HepG2 (cell line): ENCODE measurements around the gene MYOF. TPM values are rescaled to one million over a fixed set of nuclear protein-coding genes. Genes with fewer than 3 reads are reported as not detected.
A peak's percentile ranks its signal among the peaks of the same experiment; 100 is the strongest.

ENCODE experiments used
- ATAC-seq: fragments of 200-7000 bp; cut with Tn5 transposase; 3 replicates; pipeline ENCODE4 v1.9.1; 2020; ENCODE audit warnings: mild to moderate bottlenecking, moderate library complexity
- BruUV-seq: library from RNA; stranded (reverse); fragments of 400-500 nt; replicated peaks from 2 replicates; lab custom pipeline; 2021; lab: Mats Ljungman, UMichigan
- CTCF ChIA-PET: fragments of 300-600 bp; formaldehyde crosslinking; extraction: SDS; loops from one replicate; lab custom pipeline; 2021; ENCODE audit warnings: low total read pairs, inconsistent platforms, low intra/inter-chr PET ratio; lab: Yijun Ruan, JAX
- POLR2A ChIA-PET: fragments of 350-600 bp; sonication (Branson Sonifier 250); formaldehyde crosslinking; loops from one replicate; lab custom pipeline; 2020; ENCODE audit warnings: antibody characterized with exemption, inconsistent platforms; lab: Yijun Ruan, JAX
- DNase-seq: peaks from one replicate; pipeline ENCODE4 v3.0.0-alpha.2; 2015; ENCODE audit warnings: low spot score
- FAIRE-seq: peaks from 3 replicates; lab custom pipeline; 2011; peaks lifted over from hg19 to GRCh38; lab: Jason Lieb, UNC
- H2AFZ ChIP-seq: one replicate; pipeline ENCODE4 v1.6.1; 2011; ENCODE audit warnings: low read length, inconsistent platforms
- H3K27ac ChIP-seq: fragments of 300-600 bp; 3 replicates; pipeline ENCODE4 v1.8.0; 2011; ENCODE audit warnings: mixed run types, mild to moderate bottlenecking, mixed read lengths, low read length, inconsistent platforms; ENCODE audit not compliant: insufficient read depth; ENCODE audit errors: extremely low read length
- H3K27me3 ChIP-seq, 2 experiments: fragments of 200-600 bp in 1 of 2; 2 replicates in 1 of 2; 3 replicates in 1 of 2; pipeline versions ENCODE4 v1.6.0 to v1.8.0; 2011; ENCODE audit warnings: low read length in 2 of 2, mild to moderate bottlenecking in 2 of 2, moderate library complexity in 2 of 2, inconsistent platforms in 1 of 2; ENCODE audit not compliant: insufficient read depth in 2 of 2, control insufficient read depth in 1 of 2
- H3K36me3 ChIP-seq, 2 experiments: fragments of 200-600 bp in 1 of 2; replicated peaks in 1 of 2; 2 replicates in 1 of 2; 3 replicates in 1 of 2; pipeline versions ENCODE4 v1.5.1 to v1.8.0; 2011; ENCODE audit warnings: low read length in 2 of 2, inconsistent platforms in 1 of 2; ENCODE audit not compliant: insufficient read depth in 2 of 2, control insufficient read depth in 1 of 2
- H3K4me1 ChIP-seq: 2 replicates; pipeline ENCODE4 v1.5.1; 2012; ENCODE audit warnings: low read length, inconsistent platforms; ENCODE audit not compliant: insufficient read depth
- H3K4me2 ChIP-seq: 2 replicates; pipeline ENCODE4 v1.6.0; 2011; ENCODE audit warnings: low read depth, low read length, inconsistent platforms
- H3K4me3 ChIP-seq, 3 experiments: fragments of 200-600 bp in 1 of 3; sonication (generic), shearing (Covaris generic) in 1 of 3; replicated peaks in 1 of 3; 2 replicates each; pipeline ENCODE4 v1.5.1; 2011 to 2016; ENCODE audit warnings: low read length in 3 of 3, inconsistent platforms in 2 of 3, low read depth in 2 of 3, mild to moderate bottlenecking in 2 of 3, control low read depth in 1 of 3, mixed read lengths in 1 of 3; ENCODE audit not compliant: insufficient read depth in 1 of 3
- H3K79me2 ChIP-seq: one replicate; pipeline ENCODE4 v1.6.1; 2011; ENCODE audit warnings: low read length, inconsistent platforms; ENCODE audit not compliant: insufficient read depth
- H3K9ac ChIP-seq: 2 replicates; pipeline ENCODE4 v1.6.0; 2011; ENCODE audit warnings: mild to moderate bottlenecking, low read depth, low read length, inconsistent platforms; ENCODE audit not compliant: insufficient read depth
- H3K9me3 ChIP-seq: 2 replicates; pipeline ENCODE4 v1.5.1; 2012; ENCODE audit warnings: mild to moderate bottlenecking, low read length
- H4K20me1 ChIP-seq: 2 replicates; pipeline ENCODE4 v1.6.0; 2011; ENCODE audit warnings: inconsistent platforms, mild to moderate bottlenecking, low read length, moderate library complexity; ENCODE audit not compliant: insufficient read depth
- CENPT ChIP-seq: sonication (generic); formaldehyde crosslinking; IDR thresholded peaks from 2 replicates; pipeline ENCODE4 v1.8.0; 2022; ENCODE audit warnings: low read depth, mild to moderate bottlenecking, moderate library complexity, missing genetic modification reagents
- GATA4 ChIP-seq: sonication (generic); IDR thresholded peaks from 2 replicates; pipeline ENCODE4 v1.6.1; 2016; ENCODE audit warnings: antibody characterized with exemption, low read depth, borderline replicate concordance
- KLF12 ChIP-seq: sonication (generic); formaldehyde crosslinking; IDR thresholded peaks from 2 replicates; pipeline ENCODE4 v1.4.0; 2020; ENCODE audit warnings: missing genetic modification reagents, borderline replicate concordance
- MAFF ChIP-seq: IDR thresholded peaks from 2 replicates; pipeline ENCODE4 v1.6.1; 2011; ENCODE audit warnings: low read depth, low read length, improper control_type of control experiment
- MAFK ChIP-seq, 2 experiments: IDR thresholded peaks in 1 of 2; conservative IDR thresholded peaks in 1 of 2; 2 replicates each; pipeline ENCODE4 v1.6.1; 2011; ENCODE audit warnings: improper control_type of control experiment in 2 of 2, low read length in 2 of 2
- MATR3 ChIP-seq: sonication (generic); formaldehyde crosslinking; IDR thresholded peaks from 2 replicates; pipeline ENCODE4 v1.4.0; 2020; ENCODE audit warnings: missing genetic modification reagents
- MTF1 ChIP-seq: sonication (generic); formaldehyde crosslinking; IDR thresholded peaks from 2 replicates; pipeline ENCODE4 v1.5.0; 2020; ENCODE audit warnings: missing genetic modification reagents
- NRL ChIP-seq: sonication (generic); formaldehyde crosslinking; IDR thresholded peaks from 2 replicates; pipeline ENCODE4 v1.5.0; 2020; ENCODE audit warnings: missing genetic modification reagents, mild to moderate bottlenecking, moderate library complexity, borderline replicate concordance
- TBP ChIP-seq: sonication (generic); formaldehyde crosslinking; IDR thresholded peaks from 2 replicates; pipeline ENCODE4 v1.5.0; 2020; ENCODE audit warnings: missing genetic modification reagents
- ZFP37 ChIP-seq: sonication (generic); formaldehyde crosslinking; IDR thresholded peaks from 2 replicates; pipeline ENCODE4 v1.4.0; 2020; ENCODE audit warnings: missing genetic modification reagents, borderline replicate concordance
- ZMYM3 ChIP-seq: sonication (generic); formaldehyde crosslinking; IDR thresholded peaks from 2 replicates; pipeline ENCODE4 v1.5.1; 2020; ENCODE audit warnings: mild to moderate bottlenecking, missing genetic modification reagents
- ZNF17 ChIP-seq: sonication (generic); formaldehyde crosslinking; IDR thresholded peaks from 2 replicates; pipeline ENCODE4 v1.5.0; 2020; ENCODE audit warnings: mild to moderate bottlenecking, missing genetic modification reagents
- ZNF558 ChIP-seq: sonication (generic); formaldehyde crosslinking; IDR thresholded peaks from 2 replicates; pipeline ENCODE4 v1.9.0; 2022; ENCODE audit warnings: mild to moderate bottlenecking, missing genetic modification reagents, borderline replicate concordance
- ZNF615 ChIP-seq: sonication (generic); formaldehyde crosslinking; IDR thresholded peaks from 2 replicates; pipeline ENCODE4 v1.5.0; 2020; ENCODE audit warnings: mild to moderate bottlenecking, missing genetic modification reagents, borderline replicate concordance
- ZNF777 ChIP-seq: sonication (generic); formaldehyde crosslinking; IDR thresholded peaks from 2 replicates; pipeline ENCODE4 v1.4.0; 2020; ENCODE audit warnings: missing genetic modification reagents
- WGBS: methylation state at CpG from one replicate; pipeline ENCODE4 v1.1.6; 2017; ENCODE audit warnings: low lambda C conversion rate; 5-methylcytosine and 5-hydroxymethylcytosine counted together
- in situ Hi-C: cut with HindIII; loops from 2 replicates; pipeline ENCODE4 v1.10.0; 2017; ENCODE audit warnings: low pct_unique_long_range_greater_than_20kb; ENCODE audit not compliant: extremely low pct_ligation_motif_present
- intact Hi-C: fragments of 100-400 bp; cut with micrococcal nuclease; formaldehyde crosslinking; loops from one replicate; pipeline ENCODE4 v1.10.0; 2022; ENCODE audit not compliant: unreplicated experiment
- polyA plus RNA-seq, 8 experiments: library from polyadenylated mRNA; depleted of rRNA in 3 of 8; stranded (reverse) in 7 of 8; unstranded in 1 of 8; fragments of >200 nt; fragmentation: Illumina TruSeq in 4 of 8; extraction: Trizol in 4 of 8; gene quantifications; 2 replicates each; pipeline versions ENCODE4 v1.2.1 to v1.2.3, GENCODE V29; 2011 to 2016; ENCODE audit warnings: low read depth in 4 of 8, missing spikeins in 1 of 8, mixed read lengths in 1 of 8; ENCODE audit not compliant: insufficient read depth in 1 of 8
- total RNA-seq, 5 experiments: library from RNA; depleted of rRNA; stranded (reverse); fragments of >200 nt; fragmentation: Illumina TruSeq; extraction: Trizol; gene quantifications; 2 replicates each; pipeline ENCODE4 v1.2.3, GENCODE V29; 2016; ENCODE audit warnings: low read depth in 1 of 5
- TF ChIP-seq, protein P1 (sequence below): sonication (generic); formaldehyde crosslinking; IDR thresholded peaks from 2 replicates; pipeline ENCODE4 v1.8.0; 2022; ENCODE audit warnings: missing genetic modification reagents, low read depth, mild to moderate bottlenecking, borderline replicate concordance
- TF ChIP-seq, protein P2 (sequence below): IDR thresholded peaks from 2 replicates; pipeline ENCODE4 v1.6.1; 2016; ENCODE audit warnings: missing compliant biosample characterization, missing genetic modification reagents, borderline replicate concordance

MYOF gene
- total and polyA plus RNA-seq, 2 of the 13 experiments (the other 11 are each of a cell fraction or from before 2014, with no cell fraction given): 0.18 to 0.42 TPM

GRCh38 chr10:93457511-93457910, 24.6 kb downstream of the MYOF start:
- no peaks in the 10 kb centered on the region for H4K20me1 ChIP-seq
- H3K4me1 ChIP-seq: peaks cover 10% of the 10 kb centered on the region
- in situ Hi-C loops (no loop called here), intact Hi-C loops (no loop called here)
- H3K9ac ChIP-seq: no peak overlapping the region
- ChIA-PET CTCF (no interaction called here), POLR2A (no interaction called here)
- H3K27me3 ChIP-seq: no peaks in the 10 kb centered on the region
- no peak overlapping the region for H3K4me2 ChIP-seq
- TF ChIP-seq ZMYM3 (no peak), MAFK (conservative IDR thresholded peaks at IDR 0.05 in 1 of 2, IDR thresholded peaks at IDR 0.05 in 1 of 2; ENCODE audit: low read length in 2 of 2) (peak; percentile 94 to 97), MAFF (peak; percentile 96)
- no peaks in the 10 kb centered on the region for H3K36me3 ChIP-seq
- no peak for DNase-seq
- 77% methylated on average over 8 of the region's 8 CpGs for WGBS
- H3K27ac ChIP-seq: no peak overlapping the region
- no peaks in the 10 kb centered on the region for H3K9me3 ChIP-seq
- H3K79me2 ChIP-seq: no peaks in the 10 kb centered on the region
- no peak for FAIRE-seq
- no TSS peak for BruUV-seq
- no peak overlapping the region for H2AFZ ChIP-seq
- no peak for ATAC-seq
- H3K4me3 ChIP-seq: no peak overlapping the region

- H3K9me3 ChIP-seq: no peaks in the 10 kb centered on the region
- ATAC-seq (no peak), DNase-seq (no peak), FAIRE-seq (no peak)
- no peak overlapping the region for H3K27ac ChIP-seq
- whole genome bisulfite sequencing: 82% methylated on average over 7 of the region's 7 CpGs
- H3K4me3 ChIP-seq: no peak overlapping the region
- no peak overlapping the region for H3K9ac ChIP-seq
- BruUV-seq: no TSS peak
- H3K36me3 ChIP-seq: no peaks in the 10 kb centered on the region
- no peaks in the 10 kb centered on the region for H3K27me3 ChIP-seq
- H3K4me2 ChIP-seq: no peak overlapping the region
- H4K20me1 ChIP-seq: no peaks in the 10 kb centered on the region
- POLR2A ChIA-PET: interaction anchor here (1.3 kb wide), 1 partner anchor 11 kb away, joined by 3 read pairs; no protein-coding TSS in a partner anchor
- intact Hi-C loops (no loop called here), in situ Hi-C loops (no loop called here)
- peaks cover 10% of the 10 kb centered on the region for H3K4me1 ChIP-seq
- H2AFZ ChIP-seq: no peak overlapping the region
- CTCF ChIA-PET: no interaction called here
- no peaks in the 10 kb centered on the region for H3K79me2 ChIP-seq
- TF ChIP-seq TBP (no peak), MTF1 (CRISPR knock-in tag) (no peak), KLF12 (CRISPR knock-in tag) (no peak), ZNF558 (no peak), CENPT (CRISPR knock-in tag) (no peak), NRL (CRISPR knock-in tag) (no peak), ZNF17 (no peak), GATA4 (no peak), ZNF777 (CRISPR knock-in tag) (no peak), MATR3 (CRISPR knock-in tag) (no peak), ZFP37 (no peak), ZNF615 (CRISPR knock-in tag) (no peak)
- TF ChIP-seq, protein P1, sequence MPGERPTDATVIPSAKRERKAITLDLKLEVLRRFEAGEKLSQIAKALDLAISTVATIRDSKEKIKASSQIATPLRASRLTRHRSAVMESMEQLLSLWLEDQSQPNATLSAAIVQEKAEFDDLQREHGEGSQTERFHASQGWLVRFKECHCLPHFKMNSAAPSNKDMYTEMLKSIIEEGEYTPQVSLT: no peak
- TF ChIP-seq, protein P2, sequence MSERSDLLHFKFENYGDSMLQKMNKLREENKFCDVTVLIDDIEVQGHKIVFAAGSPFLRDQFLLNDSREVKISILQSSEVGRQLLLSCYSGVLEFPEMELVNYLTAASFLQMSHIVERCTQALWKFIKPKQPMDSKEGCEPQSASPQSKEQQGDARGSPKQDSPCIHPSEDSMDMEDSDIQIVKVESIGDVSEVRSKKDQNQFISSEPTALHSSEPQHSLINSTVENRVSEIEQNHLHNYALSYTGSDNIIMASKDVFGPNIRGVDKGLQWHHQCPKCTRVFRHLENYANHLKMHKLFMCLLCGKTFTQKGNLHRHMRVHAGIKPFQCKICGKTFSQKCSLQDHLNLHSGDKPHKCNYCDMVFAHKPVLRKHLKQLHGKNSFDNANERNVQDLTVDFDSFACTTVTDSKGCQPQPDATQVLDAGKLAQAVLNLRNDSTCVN: no peak
Measured at GRCh38 chr10:93456480-93456879, 25.7 kb downstream of the MYOF start.
